ENCODE data around the gene CD164L2.

The CD164L2 gene

GRCh38 chr1:27374362-27375086 is 8.6 kb downstream of the CD164L2 start, which contains the start of gene FCN3:
TSS of gene FCN3 (minus strand) at chr1:27374824. CDS start at chr1:27374818, 6 bp downstream.
- no peak for DNase-seq (ENCODE audit: low read depth in 1 of 2, low spot score in 1 of 2)
- TF ChIP-seq JUND (IDR thresholded peaks at IDR 0.05; ENCODE audit: low read depth): no peak
- in situ Hi-C loops (cut with HindIII; ENCODE audit: low pct_unique_long_range_greater_than_20kb, low sequenced_read_pairs): no loop called here

GRCh38 chr1:27372808-27373690 is 10.1 kb downstream of the CD164L2 start:
- DNase-seq (ENCODE audit: low read depth in 1 of 2, low spot score in 1 of 2): no peak
- in situ Hi-C loops (cut with HindIII; ENCODE audit: low pct_unique_long_range_greater_than_20kb, low sequenced_read_pairs): no loop called here
- TF ChIP-seq JUND (IDR thresholded peaks at IDR 0.05; ENCODE audit: low read depth): no peak

- no peak for TF ChIP-seq JUND (IDR thresholded peaks at IDR 0.05; ENCODE audit: low read depth)
These were observed 10.9 kb downstream of the CD164L2 start for GRCh38 chr1:27372022-27372807.

GRCh38 chr1:27368869-27369582 is 14.1 kb downstream of the CD164L2 start:
- in situ Hi-C loops (cut with HindIII; ENCODE audit: low pct_unique_long_range_greater_than_20kb, low sequenced_read_pairs): no loop called here
- peak in 1 of 2 experiments; percentile 59 for DNase-seq (ENCODE audit: low read depth in 1 of 2, low spot score in 1 of 2)
- no peak for TF ChIP-seq JUND (IDR thresholded peaks at IDR 0.05; ENCODE audit: low read depth)

More at GRCh38 chr1:27372022-27372807, 10.9 kb downstream of the CD164L2 start:
- in situ Hi-C loops (cut with HindIII; ENCODE audit: low pct_unique_long_range_greater_than_20kb, low sequenced_read_pairs): no loop called here
- DNase-seq (ENCODE audit: low read depth in 1 of 2, low spot score in 1 of 2): no peak

GRCh38 chr1:27367160-27367650 is 15.9 kb downstream of the CD164L2 start:
- in situ Hi-C loops (cut with HindIII; ENCODE audit: low pct_unique_long_range_greater_than_20kb, low sequenced_read_pairs): no loop called here
- DNase-seq (ENCODE audit: low read depth in 1 of 2, low spot score in 1 of 2): no peak
- TF ChIP-seq JUND (IDR thresholded peaks at IDR 0.05; ENCODE audit: low read depth): no peak

- in situ Hi-C loops (cut with HindIII; ENCODE audit: low pct_unique_long_range_greater_than_20kb, low sequenced_read_pairs): no loop called here
- peak; percentile 76 to 83 for DNase-seq (ENCODE audit: low read depth in 1 of 2, low spot score in 1 of 2)
These were observed 16.5 kb downstream of the CD164L2 start, which contains the start of gene MAP3K6 for GRCh38 chr1:27366411-27367159. TSS of gene MAP3K6 (minus strand) at chr1:27366961. CDS start at chr1:27366597, 364 bp downstream.

GRCh38 chr1:27366113-27366410 is 17.1 kb downstream of the CD164L2 start:
- peak; percentile 69 to 81 for DNase-seq (ENCODE audit: low read depth in 1 of 2, low spot score in 1 of 2)
- no peak for TF ChIP-seq JUND (IDR thresholded peaks at IDR 0.05; ENCODE audit: low read depth)

More at GRCh38 chr1:27366411-27367159, 16.5 kb downstream of the CD164L2 start, which contains the start of gene MAP3K6:
- TF ChIP-seq JUND (IDR thresholded peaks at IDR 0.05; ENCODE audit: low read depth): no peak

GRCh38 chr1:27365372-27366112 is 17.6 kb downstream of the CD164L2 start:
- TF ChIP-seq JUND (IDR thresholded peaks at IDR 0.05; ENCODE audit: low read depth): no peak
- DNase-seq (ENCODE audit: low read depth in 1 of 2, low spot score in 1 of 2): peak; percentile 67 to 89
- in situ Hi-C loops (cut with HindIII; ENCODE audit: low pct_unique_long_range_greater_than_20kb, low sequenced_read_pairs): no loop called here

More at GRCh38 chr1:27366113-27366410, 17.1 kb downstream of the CD164L2 start:
- in situ Hi-C loops (cut with HindIII; ENCODE audit: low pct_unique_long_range_greater_than_20kb, low sequenced_read_pairs): no loop called here

GRCh38 chr1:27364696-27365371 is 18.3 kb downstream of the CD164L2 start:
- no peak for TF ChIP-seq JUND (IDR thresholded peaks at IDR 0.05; ENCODE audit: low read depth)
- in situ Hi-C loops (cut with HindIII; ENCODE audit: low pct_unique_long_range_greater_than_20kb, low sequenced_read_pairs): no loop called here
- DNase-seq (ENCODE audit: low read depth in 1 of 2, low spot score in 1 of 2): no peak

All from T47D (cell line).